ENCODE data around the gene TRPV3. TPM values are rescaled to one million over a fixed set of nuclear protein-coding genes. Genes with fewer than 3 reads are reported as not detected.

The TRPV3 gene
- total and polyA plus RNA-seq, 2 experiments from 2014 or later: 0.15 to 0.69 TPM

DNA sequence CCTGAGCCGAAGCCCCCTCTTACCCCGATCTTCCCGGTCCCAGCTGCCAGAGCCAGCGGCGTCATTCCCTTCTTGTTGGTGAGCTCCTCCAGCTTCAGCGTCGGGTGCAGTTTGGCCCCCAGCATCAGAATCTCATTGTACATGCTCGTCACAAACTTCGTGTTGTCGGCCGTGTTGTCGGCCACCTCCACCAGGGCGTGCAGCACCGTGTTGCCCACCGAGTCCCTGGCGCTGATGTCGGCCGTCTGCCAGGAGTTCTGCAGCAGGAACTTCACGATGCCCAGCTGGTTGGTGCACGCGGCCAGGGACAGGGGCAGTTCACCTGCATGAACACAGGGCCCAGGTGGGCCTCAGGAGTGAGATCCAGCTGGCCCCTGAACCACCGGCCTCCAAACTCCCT is 32.2 kb upstream of the TRPV3 start:
- ATAC-seq: no peak
- no peak for DNase-seq (ENCODE audit: low spot score)
- no peak overlapping the region for H2AFZ ChIP-seq
- no peaks in the 10 kb centered on the region for H3K36me3 ChIP-seq (ENCODE audit: insufficient read depth)
- no peaks in the 10 kb centered on the region for H3F3A ChIP-seq (replicated peaks; ENCODE audit: low read depth)
- no peaks in the 10 kb centered on the region for H3K27me3 ChIP-seq (ENCODE audit: insufficient read depth)
- no peak overlapping the region for H3K27ac ChIP-seq (ENCODE audit: low read depth)
- H3K4me2 ChIP-seq: no peak overlapping the region
- no peaks in the 10 kb centered on the region for H3K9me2 ChIP-seq (ENCODE audit: insufficient read depth)
- no peak overlapping the region for H3K4me3 ChIP-seq
- H4K20me1 ChIP-seq (replicated peaks; ENCODE audit: insufficient read depth): no peaks in the 10 kb centered on the region
- Mint-ChIP-seq H3K4me3 (no peak overlapping the region), H3K27ac (peak overlapping the region; percentile 50; the same call in 1 of the 2 replicates), H3K36me3 (ENCODE audit: low read depth) (peaks cover 21% of the 10 kb centered on the region), H3K4me1 (no peaks in the 10 kb centered on the region), H3K27me3 (ENCODE audit: insufficient read depth, low read depth, poor library complexity) (peaks cover 4% of the 10 kb centered on the region), H3K9me3 (no peaks in the 10 kb centered on the region)
- no peaks in the 10 kb centered on the region for H3K4me1 ChIP-seq (ENCODE audit: insufficient read depth)
- H3K79me2 ChIP-seq (replicated peaks; ENCODE audit: insufficient read depth): no peaks in the 10 kb centered on the region
- TF ChIP-seq EZH2 (IDR thresholded peaks at IDR 0.05; ENCODE audit: low read depth, unreplicated experiment) (no peak), NANOG (IDR thresholded peaks at IDR 0.05; ENCODE audit: borderline replicate concordance) (no peak), CREB1 (CRISPR knock-in tag; IDR thresholded peaks at IDR 0.05; ENCODE audit: low read depth) (no peak), JUNB (IDR thresholded peaks at IDR 0.05; ENCODE audit: unreplicated experiment) (no peak), EZH2phosphoT487 (IDR thresholded peaks at IDR 0.05; ENCODE audit: unreplicated experiment) (no peak), STAT1 (IDR thresholded peaks at IDR 0.05; ENCODE audit: unreplicated experiment) (no peak), ZNF331 (CRISPR knock-in tag; IDR thresholded peaks at IDR 0.05; ENCODE audit: low read depth) (no peak)
- TF ChIP-seq, protein P1, sequence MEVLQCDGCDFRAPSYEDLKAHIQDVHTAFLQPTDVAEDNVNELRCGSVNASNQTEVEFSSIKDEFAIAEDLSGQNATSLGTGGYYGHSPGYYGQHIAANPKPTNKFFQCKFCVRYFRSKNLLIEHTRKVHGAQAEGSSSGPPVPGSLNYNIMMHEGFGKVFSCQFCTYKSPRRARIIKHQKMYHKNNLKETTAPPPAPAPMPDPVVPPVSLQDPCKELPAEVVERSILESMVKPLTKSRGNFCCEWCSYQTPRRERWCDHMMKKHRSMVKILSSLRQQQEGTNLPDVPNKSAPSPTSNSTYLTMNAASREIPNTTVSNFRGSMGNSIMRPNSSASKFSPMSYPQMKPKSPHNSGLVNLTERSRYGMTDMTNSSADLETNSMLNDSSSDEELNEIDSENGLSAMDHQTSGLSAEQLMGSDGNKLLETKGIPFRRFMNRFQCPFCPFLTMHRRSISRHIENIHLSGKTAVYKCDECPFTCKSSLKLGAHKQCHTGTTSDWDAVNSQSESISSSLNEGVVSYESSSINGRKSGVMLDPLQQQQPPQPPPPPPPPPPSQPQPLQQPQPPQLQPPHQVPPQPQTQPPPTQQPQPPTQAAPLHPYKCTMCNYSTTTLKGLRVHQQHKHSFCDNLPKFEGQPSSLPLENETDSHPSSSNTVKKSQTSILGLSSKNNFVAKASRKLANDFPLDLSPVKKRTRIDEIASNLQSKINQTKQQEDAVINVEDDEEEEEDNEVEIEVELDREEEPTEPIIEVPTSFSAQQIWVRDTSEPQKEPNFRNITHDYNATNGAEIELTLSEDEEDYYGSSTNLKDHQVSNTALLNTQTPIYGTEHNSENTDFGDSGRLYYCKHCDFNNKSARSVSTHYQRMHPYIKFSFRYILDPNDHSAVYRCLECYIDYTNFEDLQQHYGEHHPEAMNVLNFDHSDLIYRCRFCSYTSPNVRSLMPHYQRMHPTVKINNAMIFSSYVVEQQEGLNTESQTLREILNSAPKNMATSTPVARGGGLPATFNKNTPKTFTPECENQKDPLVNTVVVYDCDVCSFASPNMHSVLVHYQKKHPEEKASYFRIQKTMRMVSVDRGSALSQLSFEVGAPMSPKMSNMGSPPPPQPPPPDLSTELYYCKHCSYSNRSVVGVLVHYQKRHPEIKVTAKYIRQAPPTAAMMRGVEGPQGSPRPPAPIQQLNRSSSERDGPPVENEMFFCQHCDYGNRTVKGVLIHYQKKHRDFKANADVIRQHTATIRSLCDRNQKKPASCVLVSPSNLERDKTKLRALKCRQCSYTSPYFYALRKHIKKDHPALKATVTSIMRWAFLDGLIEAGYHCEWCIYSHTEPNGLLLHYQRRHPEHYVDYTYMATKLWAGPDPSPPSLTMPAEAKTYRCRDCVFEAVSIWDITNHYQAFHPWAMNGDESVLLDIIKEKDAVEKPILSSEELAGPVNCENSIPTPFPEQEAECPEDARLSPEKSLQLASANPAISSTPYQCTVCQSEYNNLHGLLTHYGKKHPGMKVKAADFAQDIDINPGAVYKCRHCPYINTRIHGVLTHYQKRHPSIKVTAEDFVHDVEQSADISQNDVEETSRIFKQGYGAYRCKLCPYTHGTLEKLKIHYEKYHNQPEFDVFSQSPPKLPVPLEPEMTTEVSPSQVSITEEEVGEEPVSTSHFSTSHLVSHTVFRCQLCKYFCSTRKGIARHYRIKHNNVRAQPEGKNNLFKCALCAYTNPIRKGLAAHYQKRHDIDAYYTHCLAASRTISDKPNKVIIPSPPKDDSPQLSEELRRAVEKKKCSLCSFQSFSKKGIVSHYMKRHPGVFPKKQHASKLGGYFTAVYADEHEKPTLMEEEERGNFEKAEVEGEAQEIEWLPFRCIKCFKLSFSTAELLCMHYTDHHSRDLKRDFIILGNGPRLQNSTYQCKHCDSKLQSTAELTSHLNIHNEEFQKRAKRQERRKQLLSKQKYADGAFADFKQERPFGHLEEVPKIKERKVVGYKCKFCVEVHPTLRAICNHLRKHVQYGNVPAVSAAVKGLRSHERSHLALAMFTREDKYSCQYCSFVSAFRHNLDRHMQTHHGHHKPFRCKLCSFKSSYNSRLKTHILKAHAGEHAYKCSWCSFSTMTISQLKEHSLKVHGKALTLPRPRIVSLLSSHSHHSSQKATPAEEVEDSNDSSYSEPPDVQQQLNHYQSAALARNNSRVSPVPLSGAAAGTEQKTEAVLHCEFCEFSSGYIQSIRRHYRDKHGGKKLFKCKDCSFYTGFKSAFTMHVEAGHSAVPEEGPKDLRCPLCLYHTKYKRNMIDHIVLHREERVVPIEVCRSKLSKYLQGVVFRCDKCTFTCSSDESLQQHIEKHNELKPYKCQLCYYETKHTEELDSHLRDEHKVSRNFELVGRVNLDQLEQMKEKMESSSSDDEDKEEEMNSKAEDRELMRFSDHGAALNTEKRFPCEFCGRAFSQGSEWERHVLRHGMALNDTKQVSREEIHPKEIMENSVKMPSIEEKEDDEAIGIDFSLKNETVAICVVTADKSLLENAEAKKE (CRISPR knock-in tag; IDR thresholded peaks at IDR 0.05): no peak
- TF ChIP-seq, protein P2, sequence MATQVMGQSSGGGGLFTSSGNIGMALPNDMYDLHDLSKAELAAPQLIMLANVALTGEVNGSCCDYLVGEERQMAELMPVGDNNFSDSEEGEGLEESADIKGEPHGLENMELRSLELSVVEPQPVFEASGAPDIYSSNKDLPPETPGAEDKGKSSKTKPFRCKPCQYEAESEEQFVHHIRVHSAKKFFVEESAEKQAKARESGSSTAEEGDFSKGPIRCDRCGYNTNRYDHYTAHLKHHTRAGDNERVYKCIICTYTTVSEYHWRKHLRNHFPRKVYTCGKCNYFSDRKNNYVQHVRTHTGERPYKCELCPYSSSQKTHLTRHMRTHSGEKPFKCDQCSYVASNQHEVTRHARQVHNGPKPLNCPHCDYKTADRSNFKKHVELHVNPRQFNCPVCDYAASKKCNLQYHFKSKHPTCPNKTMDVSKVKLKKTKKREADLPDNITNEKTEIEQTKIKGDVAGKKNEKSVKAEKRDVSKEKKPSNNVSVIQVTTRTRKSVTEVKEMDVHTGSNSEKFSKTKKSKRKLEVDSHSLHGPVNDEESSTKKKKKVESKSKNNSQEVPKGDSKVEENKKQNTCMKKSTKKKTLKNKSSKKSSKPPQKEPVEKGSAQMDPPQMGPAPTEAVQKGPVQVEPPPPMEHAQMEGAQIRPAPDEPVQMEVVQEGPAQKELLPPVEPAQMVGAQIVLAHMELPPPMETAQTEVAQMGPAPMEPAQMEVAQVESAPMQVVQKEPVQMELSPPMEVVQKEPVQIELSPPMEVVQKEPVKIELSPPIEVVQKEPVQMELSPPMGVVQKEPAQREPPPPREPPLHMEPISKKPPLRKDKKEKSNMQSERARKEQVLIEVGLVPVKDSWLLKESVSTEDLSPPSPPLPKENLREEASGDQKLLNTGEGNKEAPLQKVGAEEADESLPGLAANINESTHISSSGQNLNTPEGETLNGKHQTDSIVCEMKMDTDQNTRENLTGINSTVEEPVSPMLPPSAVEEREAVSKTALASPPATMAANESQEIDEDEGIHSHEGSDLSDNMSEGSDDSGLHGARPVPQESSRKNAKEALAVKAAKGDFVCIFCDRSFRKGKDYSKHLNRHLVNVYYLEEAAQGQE (IDR thresholded peaks at IDR 0.05; ENCODE audit: unreplicated experiment): no peak
- TF ChIP-seq, protein P3, sequence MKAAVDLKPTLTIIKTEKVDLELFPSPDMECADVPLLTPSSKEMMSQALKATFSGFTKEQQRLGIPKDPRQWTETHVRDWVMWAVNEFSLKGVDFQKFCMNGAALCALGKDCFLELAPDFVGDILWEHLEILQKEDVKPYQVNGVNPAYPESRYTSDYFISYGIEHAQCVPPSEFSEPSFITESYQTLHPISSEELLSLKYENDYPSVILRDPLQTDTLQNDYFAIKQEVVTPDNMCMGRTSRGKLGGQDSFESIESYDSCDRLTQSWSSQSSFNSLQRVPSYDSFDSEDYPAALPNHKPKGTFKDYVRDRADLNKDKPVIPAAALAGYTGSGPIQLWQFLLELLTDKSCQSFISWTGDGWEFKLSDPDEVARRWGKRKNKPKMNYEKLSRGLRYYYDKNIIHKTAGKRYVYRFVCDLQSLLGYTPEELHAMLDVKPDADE (IDR thresholded peaks at IDR 0.05): no peak
- TF ChIP-seq, protein P4, sequence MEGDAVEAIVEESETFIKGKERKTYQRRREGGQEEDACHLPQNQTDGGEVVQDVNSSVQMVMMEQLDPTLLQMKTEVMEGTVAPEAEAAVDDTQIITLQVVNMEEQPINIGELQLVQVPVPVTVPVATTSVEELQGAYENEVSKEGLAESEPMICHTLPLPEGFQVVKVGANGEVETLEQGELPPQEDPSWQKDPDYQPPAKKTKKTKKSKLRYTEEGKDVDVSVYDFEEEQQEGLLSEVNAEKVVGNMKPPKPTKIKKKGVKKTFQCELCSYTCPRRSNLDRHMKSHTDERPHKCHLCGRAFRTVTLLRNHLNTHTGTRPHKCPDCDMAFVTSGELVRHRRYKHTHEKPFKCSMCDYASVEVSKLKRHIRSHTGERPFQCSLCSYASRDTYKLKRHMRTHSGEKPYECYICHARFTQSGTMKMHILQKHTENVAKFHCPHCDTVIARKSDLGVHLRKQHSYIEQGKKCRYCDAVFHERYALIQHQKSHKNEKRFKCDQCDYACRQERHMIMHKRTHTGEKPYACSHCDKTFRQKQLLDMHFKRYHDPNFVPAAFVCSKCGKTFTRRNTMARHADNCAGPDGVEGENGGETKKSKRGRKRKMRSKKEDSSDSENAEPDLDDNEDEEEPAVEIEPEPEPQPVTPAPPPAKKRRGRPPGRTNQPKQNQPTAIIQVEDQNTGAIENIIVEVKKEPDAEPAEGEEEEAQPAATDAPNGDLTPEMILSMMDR (conservative IDR thresholded peaks at IDR 0.05; ENCODE audit: low read depth in 2 of 2): no peak
